BLaER1 treated with 17β-estradiol and CSF1 and Interleukin-3, amounts not matched to agents 10 nM and 100 nM (cell line): ENCODE data around the gene STIM1.

Experiments used
- H3K27ac ChIP-seq, 11 experiments: shearing (Covaris generic); formaldehyde crosslinking; 2 replicates each; pipeline ENCODE4 v1.8.1; 2022
- H3K27me3 ChIP-seq, 11 experiments: shearing (Covaris generic); formaldehyde crosslinking; 2 replicates each; pipeline ENCODE4 v1.8.1; 2022
- H3K36me3 ChIP-seq, 11 experiments: shearing (Covaris generic); formaldehyde crosslinking; 2 replicates each; pipeline ENCODE4 v1.8.1; 2022
- H3K4me1 ChIP-seq, 10 experiments: shearing (Covaris generic); formaldehyde crosslinking; 2 replicates each; pipeline ENCODE4 v1.8.1; 2022
- H3K4me2 ChIP-seq, 11 experiments: shearing (Covaris generic); formaldehyde crosslinking; 2 replicates each; pipeline ENCODE4 v1.8.1; 2022
- H3K4me3 ChIP-seq, 10 experiments: shearing (Covaris generic); formaldehyde crosslinking; 2 replicates each; pipeline ENCODE4 v1.8.1; 2022
- H3K9ac ChIP-seq, 11 experiments: shearing (Covaris generic); formaldehyde crosslinking; 2 replicates each; pipeline ENCODE4 v1.8.1; 2022
- H3K9me3 ChIP-seq, 11 experiments: shearing (Covaris generic); formaldehyde crosslinking; replicated peaks in 1 of 11; 2 replicates each; pipeline ENCODE4 v1.8.1; 2022
- H4K20me1 ChIP-seq, 11 experiments: shearing (Covaris generic); formaldehyde crosslinking; 2 replicates each; pipeline ENCODE4 v1.8.1; 2022
- Cebpa-rat ChIP-seq, 11 experiments: shearing (Covaris generic); IDR thresholded peaks; 2 replicates each; pipeline ENCODE4 v1.8.1; 2022

Gene STIM1

GRCh38 chr11:3956748-3957147 lies 101.3 kb downstream of the STIM1 start:
- Histone ChIP-seq H3K36me3 (0 out of 22 replicates have a peak, but pooled peaks cover 0 to 6% (median 0%) of the 10 kb centered on the region in 11 experiments), H3K27me3 (no peaks in the 10 kb centered on the region), H3K4me2 (no peak overlapping the region)

GRCh38 chr11:3957437-3957836 lies 102.0 kb downstream of the STIM1 start:
- Histone ChIP-seq H4K20me1 (peaks cover 0 to 85% (median 8%) of the 10 kb centered on the region in 11 experiments; a peak in 9 of 22 replicates), H3K9me3 (no peaks in the 10 kb centered on the region), H3K27me3 (no peaks in the 10 kb centered on the region), H3K9ac (no peak overlapping the region), H3K4me1 (peaks cover 0 to 18% (median 0%) of the 10 kb centered on the region in 10 experiments; a peak in 3 of 20 replicates), H3K36me3 (0 out of 22 replicates have a peak, but pooled peaks cover 0 to 6% (median 0%) of the 10 kb centered on the region in 11 experiments), H3K4me2 (no peak overlapping the region), H3K27ac (no peak overlapping the region), H3K4me3 (no peak overlapping the region)
- TF ChIP-seq Cebpa-rat (IDR thresholded peaks at IDR 0.05): no peak

More at GRCh38 chr11:3956748-3957147, 101.3 kb downstream of the STIM1 start:
- no peak overlapping the region for H3K9ac ChIP-seq
- H3K9me3 ChIP-seq: no peaks in the 10 kb centered on the region
- H3K4me1 ChIP-seq: peaks cover 0 to 18% (median 0%) of the 10 kb centered on the region in 10 experiments; a peak in 3 of 20 replicates
- H4K20me1 ChIP-seq: peaks cover 0 to 81% (median 8%) of the 10 kb centered on the region in 11 experiments; a peak in 9 of 22 replicates
- no peak for TF ChIP-seq Cebpa-rat (IDR thresholded peaks at IDR 0.05)
- H3K4me3 ChIP-seq: no peak overlapping the region
- H3K27ac ChIP-seq: no peak overlapping the region

- Histone ChIP-seq H3K4me1 (peaks cover 0 to 18% (median 0%) of the 10 kb centered on the region in 10 experiments; a peak in 3 of 20 replicates), H3K4me2 (no peak overlapping the region), H3K36me3 (0 out of 22 replicates have a peak, but pooled peaks cover 0 to 6% (median 0%) of the 10 kb centered on the region in 11 experiments), H3K9me3 (no peaks in the 10 kb centered on the region), H3K9ac (no peak overlapping the region), H3K27ac (no peak overlapping the region), H3K27me3 (no peaks in the 10 kb centered on the region), H4K20me1 (peaks cover 0 to 82% (median 8%) of the 10 kb centered on the region in 11 experiments; a peak in 9 of 22 replicates), H3K4me3 (no peak overlapping the region)
- no peak for TF ChIP-seq Cebpa-rat (IDR thresholded peaks at IDR 0.05)
Measured at GRCh38 chr11:3958281-3958680, 102.8 kb downstream of the STIM1 start.

- H3K9ac ChIP-seq: no peak overlapping the region
- H3K9me3 ChIP-seq: peaks cover 0 to 2% (median 0%) of the 10 kb centered on the region in 11 experiments; a peak in 1 of 22 replicates
- H3K4me2 ChIP-seq: no peak overlapping the region
- H3K4me3 ChIP-seq: no peak overlapping the region
- H3K36me3 ChIP-seq: peaks cover 0 to 4% (median 0%) of the 10 kb centered on the region in 11 experiments; a peak in 1 of 22 replicates
- H3K27me3 ChIP-seq: no peaks in the 10 kb centered on the region
- TF ChIP-seq Cebpa-rat (IDR thresholded peaks at IDR 0.05): no peak
- H3K4me1 ChIP-seq: peaks cover 0 to 14% (median 0%) of the 10 kb centered on the region in 10 experiments; a peak in 3 of 20 replicates
- no peak overlapping the region for H3K27ac ChIP-seq
- peaks cover 0 to 81% (median 8%) of the 10 kb centered on the region in 11 experiments; a peak in 9 of 22 replicates for H4K20me1 ChIP-seq
Measured at GRCh38 chr11:3959015-3959902, 103.8 kb downstream of the STIM1 start.

- peaks cover 0 to 8% (median 0%) of the 10 kb centered on the region in 11 experiments; a peak in 2 of 22 replicates for H3K9me3 ChIP-seq
- peaks cover 0 to 80% (median 8%) of the 10 kb centered on the region in 11 experiments; a peak in 9 of 22 replicates for H4K20me1 ChIP-seq
- H3K4me3 ChIP-seq: no peak overlapping the region
- H3K27me3 ChIP-seq: no peaks in the 10 kb centered on the region
- H3K27ac ChIP-seq: no peak overlapping the region
- peaks cover 0 to 8% (median 0%) of the 10 kb centered on the region in 10 experiments; a peak in 3 of 20 replicates for H3K4me1 ChIP-seq
- TF ChIP-seq Cebpa-rat (IDR thresholded peaks at IDR 0.05): no peak
- H3K36me3 ChIP-seq: peaks cover 0 to 10% (median 0%) of the 10 kb centered on the region in 11 experiments; a peak in 3 of 22 replicates
- H3K4me2 ChIP-seq: no peak overlapping the region
- no peak overlapping the region for H3K9ac ChIP-seq
Measured at GRCh38 chr11:3959903-3960265, 104.4 kb downstream of the STIM1 start.

GRCh38 chr11:3962406-3962840 lies 107.0 kb downstream of the STIM1 start:
- Histone ChIP-seq H3K4me3 (no peak overlapping the region), H3K4me2 (peak overlapping the region in 1 of 11 experiments; percentile 21; a peak in 1 of 22 replicates), H3K27me3 (no peaks in the 10 kb centered on the region), H3K9ac (no peak overlapping the region), H3K27ac (no peak overlapping the region), H3K9me3 (peaks cover 0 to 8% (median 0%) of the 10 kb centered on the region in 11 experiments; a peak in 2 of 22 replicates), H3K4me1 (no peaks in the 10 kb centered on the region), H3K36me3 (peaks cover 0 to 23% (median 3%) of the 10 kb centered on the region in 11 experiments; a peak in 15 of 22 replicates), H4K20me1 (peaks cover 0 to 70% (median 8%) of the 10 kb centered on the region in 11 experiments; a peak in 9 of 22 replicates)
- no peak for TF ChIP-seq Cebpa-rat (IDR thresholded peaks at IDR 0.05)

GRCh38 chr11:3964056-3964455 lies 108.6 kb downstream of the STIM1 start:
- H3K4me2 ChIP-seq: no peak overlapping the region
- TF ChIP-seq Cebpa-rat (IDR thresholded peaks at IDR 0.05): no peak
- no peak overlapping the region for H3K4me3 ChIP-seq
- no peak overlapping the region for H3K9ac ChIP-seq
- no peaks in the 10 kb centered on the region for H3K4me1 ChIP-seq
- H3K9me3 ChIP-seq: peaks cover 0 to 10% (median 0%) of the 10 kb centered on the region in 11 experiments; a peak in 2 of 22 replicates
- H3K36me3 ChIP-seq: peaks cover 5 to 39% (median 18%) of the 10 kb centered on the region in 11 experiments; a peak in 19 of 22 replicates
- peaks cover 0 to 64% (median 4%) of the 10 kb centered on the region in 11 experiments; a peak in 7 of 22 replicates for H4K20me1 ChIP-seq
- H3K27ac ChIP-seq: no peak overlapping the region
- no peaks in the 10 kb centered on the region for H3K27me3 ChIP-seq

- Histone ChIP-seq H4K20me1 (peaks cover 0 to 54% (median 4%) of the 10 kb centered on the region in 11 experiments; a peak in 7 of 22 replicates), H3K27me3 (no peaks in the 10 kb centered on the region), H3K4me1 (no peaks in the 10 kb centered on the region), H3K27ac (no peak overlapping the region), H3K4me3 (no peak overlapping the region), H3K36me3 (peaks cover 5 to 49% (median 24%) of the 10 kb centered on the region in 11 experiments; a peak in 19 of 22 replicates), H3K9ac (no peak overlapping the region), H3K4me2 (no peak overlapping the region), H3K9me3 (peaks cover 0 to 10% (median 0%) of the 10 kb centered on the region in 11 experiments; a peak in 2 of 22 replicates)
- no peak for TF ChIP-seq Cebpa-rat (IDR thresholded peaks at IDR 0.05)
Measured at GRCh38 chr11:3964935-3965604, 109.6 kb downstream of the STIM1 start.
